HepG2 (cell line): ENCODE data around the gene KCNH6. TPM values are rescaled to one million over a fixed set of nuclear protein-coding genes. Genes with fewer than 3 reads are reported as not detected.

ENCODE experiments used
- KIAA2018 ChIP-seq: sonication (generic); formaldehyde crosslinking; IDR thresholded peaks from 2 replicates; pipeline ENCODE4 v1.5.0; 2020; ENCODE audit warnings: mild to moderate bottlenecking, missing genetic modification reagents, borderline replicate concordance
- polyA plus RNA-seq, 8 experiments: library from polyadenylated mRNA; depleted of rRNA in 3 of 8; stranded (reverse) in 7 of 8; unstranded in 1 of 8; fragments of >200 nt; fragmentation: Illumina TruSeq in 4 of 8; extraction: Trizol in 4 of 8; gene quantifications; 2 replicates each; pipeline versions ENCODE4 v1.2.1 to v1.2.3, GENCODE V29; 2011 to 2016; ENCODE audit warnings: low read depth in 4 of 8, missing spikeins in 1 of 8, mixed read lengths in 1 of 8; ENCODE audit not compliant: insufficient read depth in 1 of 8
- total RNA-seq, 5 experiments: library from RNA; depleted of rRNA; stranded (reverse); fragments of >200 nt; fragmentation: Illumina TruSeq; extraction: Trizol; gene quantifications; 2 replicates each; pipeline ENCODE4 v1.2.3, GENCODE V29; 2016; ENCODE audit warnings: low read depth in 1 of 5

KCNH6 gene
- total and polyA plus RNA-seq, 2 of the 13 experiments (the other 11 are each of a cell fraction or from before 2014, with no cell fraction given): 0.05 to 0.18 TPM

- TF ChIP-seq KIAA2018 (CRISPR knock-in tag): no peak
These were observed 5.2 kb upstream of the KCNH6 start (continued) for GRCh38 chr17:63517825-63518534.
